HepG2 (cell line): Measurements from ENCODE around the gene TBL2. TPM values are rescaled to one million over a fixed set of nuclear protein-coding genes. Genes with fewer than 3 reads are reported as not detected.

Source experiments
- ATF7-NPFF ChIP-seq: sonication (generic); formaldehyde crosslinking; IDR thresholded peaks from 2 replicates; pipeline ENCODE4 v1.8.1; 2023; ENCODE audit warnings: mild to moderate bottlenecking, low read depth, missing genetic modification reagents, moderate library complexity
- CSRNP1 ChIP-seq: sonication (generic); formaldehyde crosslinking; IDR thresholded peaks from 2 replicates; pipeline ENCODE4 v1.8.1; 2023; ENCODE audit warnings: mild to moderate bottlenecking, missing genetic modification reagents
- GMEB2 ChIP-seq: IDR thresholded peaks from 2 replicates; pipeline ENCODE4 v1.6.1; 2016; ENCODE audit warnings: missing biosample characterization, missing genetic modification reagents, low read depth
- HMG20B ChIP-seq: conservative IDR thresholded peaks from 2 replicates; pipeline ENCODE4 v1.6.1; 2016; ENCODE audit warnings: missing genetic modification reagents, missing compliant biosample characterization
- HNRNPL ChIP-seq: fragments of 200-400 bp; formaldehyde crosslinking; IDR thresholded peaks from 2 replicates; pipeline ENCODE4 v1.6.1; 2017; ENCODE audit warnings: mild to moderate bottlenecking, low read depth, low read length
- MXD1 ChIP-seq: sonication (generic); formaldehyde crosslinking; IDR thresholded peaks from 2 replicates; pipeline ENCODE4 v1.4.0; 2020; ENCODE audit warnings: mild to moderate bottlenecking, missing genetic modification reagents
- NFYC ChIP-seq: IDR thresholded peaks from 2 replicates; pipeline ENCODE4 v1.6.1; 2016; ENCODE audit warnings: missing genetic modification reagents, missing compliant biosample characterization
- PRDM10 ChIP-seq: sonication (generic); formaldehyde crosslinking; IDR thresholded peaks from 2 replicates; pipeline ENCODE4 v1.4.0; 2020; ENCODE audit warnings: low read depth, missing genetic modification reagents
- RARG ChIP-seq: sonication (generic); formaldehyde crosslinking; IDR thresholded peaks from 2 replicates; pipeline ENCODE4 v1.4.0; 2020; ENCODE audit warnings: low read depth, mild to moderate bottlenecking, missing genetic modification reagents
- TBL1XR1 ChIP-seq: fragments of 150-350 bp; IDR thresholded peaks from 2 replicates; pipeline ENCODE4 v1.6.1; 2014; ENCODE audit warnings: borderline replicate concordance, low read length; ENCODE audit not compliant: partially characterized antibody
- ZBTB4 ChIP-seq: sonication (generic); formaldehyde crosslinking; IDR thresholded peaks from 2 replicates; pipeline ENCODE4 v1.4.0; 2020; ENCODE audit warnings: missing genetic modification reagents, mild to moderate bottlenecking, borderline replicate concordance
- ZNF326 ChIP-seq: sonication (generic); formaldehyde crosslinking; IDR thresholded peaks from 2 replicates; pipeline ENCODE4 v1.4.0; 2020; ENCODE audit warnings: missing genetic modification reagents, borderline replicate concordance
- ZNF343 ChIP-seq: sonication (generic); formaldehyde crosslinking; IDR thresholded peaks from 2 replicates; pipeline ENCODE4 v1.4.0; 2020; ENCODE audit warnings: mild to moderate bottlenecking, missing genetic modification reagents
- ZNF614 ChIP-seq: IDR thresholded peaks from 2 replicates; pipeline ENCODE4 v1.6.1; 2018; ENCODE audit warnings: missing biosample characterization, missing genetic modification reagents, inconsistent platforms, borderline replicate concordance
- ZNF784 ChIP-seq: sonication (generic); formaldehyde crosslinking; IDR thresholded peaks from 2 replicates; pipeline ENCODE4 v1.5.1; 2020; ENCODE audit warnings: missing genetic modification reagents, mild to moderate bottlenecking, borderline replicate concordance
- polyA plus RNA-seq, 8 experiments: library from polyadenylated mRNA; depleted of rRNA in 3 of 8; stranded (reverse) in 7 of 8; unstranded in 1 of 8; fragments of >200 nt; fragmentation: Illumina TruSeq in 4 of 8; extraction: Trizol in 4 of 8; gene quantifications; 2 replicates each; pipeline versions ENCODE4 v1.2.1 to v1.2.3, GENCODE V29; 2011 to 2016; ENCODE audit warnings: low read depth in 4 of 8, missing spikeins in 1 of 8, mixed read lengths in 1 of 8; ENCODE audit not compliant: insufficient read depth in 1 of 8
- total RNA-seq, 5 experiments: library from RNA; depleted of rRNA; stranded (reverse); fragments of >200 nt; fragmentation: Illumina TruSeq; extraction: Trizol; gene quantifications; 2 replicates each; pipeline ENCODE4 v1.2.3, GENCODE V29; 2016; ENCODE audit warnings: low read depth in 1 of 5

Gene TBL2
- total and polyA plus RNA-seq, 2 of the 13 experiments (the other 11 are each of a cell fraction or from before 2014, with no cell fraction given): 43.4 to 47.2 TPM

- peak; percentile 52 for TF ChIP-seq ZBTB4 (CRISPR knock-in tag)
- TF ChIP-seq TBL1XR1: no peak
- no peak; the same call in 1 of the 2 replicates for TF ChIP-seq ZNF343 (CRISPR knock-in tag)
- peak; percentile 42; the same call in 1 of the 2 replicates for TF ChIP-seq GMEB2 (CRISPR knock-in tag)
- no peak for TF ChIP-seq RARG (CRISPR knock-in tag)
- TF ChIP-seq NFYC (CRISPR knock-in tag): peak; percentile 98
- 0 out of 2 replicates have a peak, but pooled peaks have one; percentile 14 for TF ChIP-seq PRDM10 (CRISPR knock-in tag)
- 0 out of 2 replicates have a peak, but pooled peaks have one; percentile 51 for TF ChIP-seq HNRNPL
- TF ChIP-seq CSRNP1 (CRISPR knock-in tag): 0 out of 2 replicates have a peak, but pooled peaks have one; percentile 60
- no peak for TF ChIP-seq ZNF326 (CRISPR knock-in tag)
- TF ChIP-seq ZNF614 (CRISPR knock-in tag): peak; percentile 41; the same call in 1 of the 2 replicates
- no peak; the same call in none of the 2 replicates for TF ChIP-seq ATF7-NPFF
- TF ChIP-seq MXD1: no peak; the same call in 1 of the 2 replicates
- TF ChIP-seq ZNF784 (CRISPR knock-in tag): no peak
- no peak for TF ChIP-seq HMG20B (CRISPR knock-in tag)
Observed at GRCh38 chr7:73522105-73522872, 56.1 kb downstream of the TBL2 start, which contains the start of gene BAZ1B (continued).
